Dedifferentiated amniotic fluid mesenchymal stem cell (primary cell): ENCODE data around the gene MAML1.

Experiments
- DNase-seq: peaks from one replicate; pipeline ENCODE4 v3.0.0-alpha.2; 2016; ENCODE audit errors: extremely low spot score

Gene MAML1

DNA sequence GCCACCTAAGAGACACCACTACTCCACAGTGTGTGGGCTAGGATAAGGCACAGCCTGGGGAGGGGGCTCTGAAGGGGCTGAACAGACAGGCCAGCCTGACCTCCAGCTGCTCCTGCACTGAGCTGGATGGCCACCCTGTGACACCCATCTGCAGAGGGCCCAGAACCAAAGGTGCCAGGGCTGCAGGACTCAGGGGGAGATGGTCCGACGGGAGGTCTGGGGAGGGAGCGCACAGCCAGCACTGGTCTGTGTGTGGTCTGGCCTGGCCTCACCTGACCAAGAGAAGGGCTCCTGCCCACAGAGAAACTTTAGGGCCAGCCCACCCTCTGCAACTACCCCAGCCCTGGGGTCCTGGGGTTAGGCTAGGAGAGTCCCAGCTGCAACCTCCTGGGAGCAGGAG lies 62.0 kb downstream of the MAML1 start:
- no peak for DNase-seq

DNA sequence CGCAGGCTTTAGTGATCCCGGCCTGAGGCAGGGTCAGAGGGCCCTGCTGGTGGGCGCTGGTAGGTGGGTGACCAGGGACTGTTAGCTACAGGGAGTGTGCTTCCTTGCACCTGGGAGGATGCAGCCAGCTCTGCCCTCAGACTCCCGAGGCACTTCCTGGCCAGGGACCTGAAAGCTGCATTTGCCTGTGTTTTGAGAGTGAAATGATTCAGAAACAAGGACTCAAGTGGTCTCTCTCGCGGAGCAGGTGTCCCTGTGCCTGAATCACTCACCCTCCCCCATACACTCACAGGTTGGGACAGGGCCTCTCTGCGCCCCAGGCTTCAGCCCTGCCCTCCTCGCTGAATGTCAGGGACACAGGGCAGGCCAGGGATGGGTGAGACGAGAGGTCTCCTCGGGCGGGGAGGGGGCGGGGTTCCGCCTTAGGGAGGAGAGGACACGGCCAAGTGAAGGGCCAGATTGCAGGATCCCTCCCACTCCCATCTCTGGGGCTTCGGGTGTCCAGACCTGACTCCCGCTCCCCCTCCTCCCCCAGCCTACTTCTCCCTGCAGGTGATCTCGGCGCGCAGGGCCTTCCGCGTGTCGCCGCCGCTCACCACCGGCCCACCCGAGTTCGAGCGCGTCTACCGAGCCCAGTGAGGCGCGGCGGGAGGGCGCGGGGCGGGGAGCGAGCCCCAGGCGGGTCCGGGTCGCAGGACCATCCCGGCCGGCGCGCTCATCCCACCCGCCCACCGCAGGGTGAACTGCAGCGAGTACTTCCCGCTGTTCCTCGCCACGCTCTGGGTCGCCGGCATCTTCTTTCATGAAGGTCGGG lies 62.6 kb downstream of the MAML1 start:
- no peak for DNase-seq

DNA sequence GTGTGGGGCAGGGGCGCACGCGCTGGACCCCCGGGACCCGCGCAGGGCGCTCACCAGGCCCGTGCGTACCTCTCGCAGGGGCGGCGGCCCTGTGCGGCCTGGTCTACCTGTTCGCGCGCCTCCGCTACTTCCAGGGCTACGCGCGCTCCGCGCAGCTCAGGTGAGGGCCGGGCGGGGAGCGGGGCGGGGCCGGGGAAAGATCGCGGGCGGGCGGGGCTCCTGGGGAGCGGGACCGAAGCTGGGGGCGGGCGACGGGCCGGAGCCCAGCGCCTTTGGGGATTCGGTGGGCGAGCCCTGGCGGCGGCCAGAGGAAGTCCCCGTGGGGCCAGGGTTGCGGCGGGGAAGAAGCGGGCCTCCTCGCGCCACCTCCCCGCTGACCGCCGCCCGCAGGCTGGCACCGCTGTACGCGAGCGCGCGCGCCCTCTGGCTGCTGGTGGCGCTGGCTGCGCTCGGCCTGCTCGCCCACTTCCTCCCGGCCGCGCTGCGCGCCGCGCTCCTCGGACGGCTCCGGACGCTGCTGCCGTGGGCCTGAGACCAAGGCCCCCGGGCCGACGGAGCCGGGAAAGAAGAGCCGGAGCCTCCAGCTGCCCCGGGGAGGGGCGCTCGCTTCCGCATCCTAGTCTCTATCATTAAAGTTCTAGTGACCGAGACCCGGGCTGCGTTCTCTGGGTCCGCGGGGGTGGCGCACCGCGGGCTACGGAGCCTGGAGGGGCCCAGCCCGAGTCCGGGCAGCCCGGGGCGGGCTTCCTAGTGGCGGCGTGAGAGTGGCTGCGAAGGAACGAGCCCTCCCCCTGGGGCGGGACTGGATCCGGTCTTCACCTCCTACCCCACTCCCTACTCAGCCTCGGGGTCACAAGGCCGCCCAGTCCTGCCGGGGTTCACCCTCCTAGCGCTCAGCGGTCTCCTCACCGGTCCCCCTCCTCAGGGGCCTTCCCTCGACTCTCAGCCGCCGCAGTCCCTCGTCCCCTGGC lies 63.5 kb downstream of the MAML1 start:
- DNase-seq: peak; percentile 60

DNA sequence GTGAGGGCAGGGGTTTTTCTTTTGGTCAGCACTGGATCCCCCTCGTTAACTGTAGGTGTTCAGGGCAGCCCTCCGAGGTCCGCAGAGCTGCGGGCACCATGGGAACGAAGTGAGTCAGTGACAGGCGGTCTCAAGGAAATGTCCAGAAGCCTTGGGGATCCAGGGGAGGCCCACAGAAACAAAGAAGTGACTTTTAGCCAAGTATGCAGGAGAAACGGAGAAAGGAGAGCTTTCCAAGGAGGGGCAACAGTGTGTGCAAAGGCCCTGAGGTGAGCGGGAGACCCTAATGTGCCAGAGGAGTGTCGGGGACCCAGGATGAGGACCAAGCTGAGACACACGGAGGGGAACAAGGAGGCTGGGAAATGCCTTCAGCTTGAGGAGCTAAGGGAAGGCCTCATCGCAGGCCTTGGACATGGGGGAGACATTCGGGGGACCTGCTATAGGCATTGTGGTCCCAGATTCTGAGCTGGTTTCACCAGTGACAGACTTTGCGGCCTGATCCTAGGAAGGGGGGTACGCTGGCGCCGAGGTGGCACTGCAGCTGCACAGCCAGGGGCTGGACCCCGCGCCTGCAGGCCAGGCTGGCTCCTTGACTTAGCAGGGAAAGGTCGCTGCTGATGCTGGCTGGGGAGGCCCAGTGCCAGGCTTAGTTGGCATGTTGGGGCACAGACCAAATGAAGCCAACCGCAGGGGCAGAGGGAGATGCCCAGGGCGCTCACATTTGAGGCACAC lies 64.4 kb downstream of the MAML1 start:
- no peak for DNase-seq

DNA sequence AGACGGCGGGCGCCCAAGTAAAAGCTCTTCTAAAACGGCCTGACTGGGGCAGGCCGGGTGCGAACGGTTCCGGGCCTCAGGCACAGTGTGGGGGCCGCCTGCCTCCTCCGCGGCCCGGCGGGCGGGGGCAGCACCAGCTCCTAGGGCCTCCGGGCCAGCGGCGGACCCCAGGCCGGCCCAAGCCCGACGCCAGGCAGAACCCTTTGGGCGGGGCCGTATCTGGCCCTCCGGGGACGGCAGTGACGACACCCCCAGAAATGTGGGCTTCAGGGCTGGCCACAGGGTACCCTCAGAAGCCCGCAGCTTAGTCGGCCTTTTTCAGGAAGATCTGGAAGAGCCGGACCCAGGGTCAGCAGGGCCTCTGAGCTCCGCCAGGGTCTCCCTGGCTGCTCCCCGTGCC lies 65.1 kb downstream of the MAML1 start:
- no peak for DNase-seq

DNA sequence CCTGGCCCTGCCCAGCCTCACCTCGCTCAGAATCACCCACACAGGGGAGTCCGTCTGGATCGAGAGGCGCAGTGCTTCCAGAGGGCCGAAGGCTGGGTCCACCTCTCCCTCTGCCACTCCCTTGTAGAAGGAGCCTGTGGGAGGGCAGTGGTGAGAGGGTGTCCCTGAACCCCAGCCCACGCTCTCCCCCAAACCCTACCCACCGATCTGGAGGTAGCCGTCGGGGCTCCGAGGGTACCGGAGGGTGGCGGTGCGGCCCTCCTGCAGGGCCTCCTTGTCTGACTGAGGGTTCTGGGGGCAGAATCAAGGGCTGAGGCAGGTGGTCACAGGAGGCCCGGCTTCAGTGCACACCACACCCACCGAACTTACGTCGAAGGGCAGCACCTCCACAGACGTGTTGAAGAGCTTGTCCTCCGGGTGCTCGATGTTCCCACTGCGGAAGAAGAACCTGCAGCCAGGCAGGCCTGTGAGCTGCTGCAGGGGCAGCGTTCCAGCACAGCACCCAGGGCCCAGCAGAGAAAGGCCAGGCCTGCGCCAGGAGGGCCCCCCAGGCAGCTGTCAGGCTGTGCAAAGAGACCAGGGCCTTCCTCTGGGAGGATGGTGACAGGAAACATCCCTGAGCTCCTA lies 65.6 kb downstream of the MAML1 start:
- no peak for DNase-seq

DNA sequence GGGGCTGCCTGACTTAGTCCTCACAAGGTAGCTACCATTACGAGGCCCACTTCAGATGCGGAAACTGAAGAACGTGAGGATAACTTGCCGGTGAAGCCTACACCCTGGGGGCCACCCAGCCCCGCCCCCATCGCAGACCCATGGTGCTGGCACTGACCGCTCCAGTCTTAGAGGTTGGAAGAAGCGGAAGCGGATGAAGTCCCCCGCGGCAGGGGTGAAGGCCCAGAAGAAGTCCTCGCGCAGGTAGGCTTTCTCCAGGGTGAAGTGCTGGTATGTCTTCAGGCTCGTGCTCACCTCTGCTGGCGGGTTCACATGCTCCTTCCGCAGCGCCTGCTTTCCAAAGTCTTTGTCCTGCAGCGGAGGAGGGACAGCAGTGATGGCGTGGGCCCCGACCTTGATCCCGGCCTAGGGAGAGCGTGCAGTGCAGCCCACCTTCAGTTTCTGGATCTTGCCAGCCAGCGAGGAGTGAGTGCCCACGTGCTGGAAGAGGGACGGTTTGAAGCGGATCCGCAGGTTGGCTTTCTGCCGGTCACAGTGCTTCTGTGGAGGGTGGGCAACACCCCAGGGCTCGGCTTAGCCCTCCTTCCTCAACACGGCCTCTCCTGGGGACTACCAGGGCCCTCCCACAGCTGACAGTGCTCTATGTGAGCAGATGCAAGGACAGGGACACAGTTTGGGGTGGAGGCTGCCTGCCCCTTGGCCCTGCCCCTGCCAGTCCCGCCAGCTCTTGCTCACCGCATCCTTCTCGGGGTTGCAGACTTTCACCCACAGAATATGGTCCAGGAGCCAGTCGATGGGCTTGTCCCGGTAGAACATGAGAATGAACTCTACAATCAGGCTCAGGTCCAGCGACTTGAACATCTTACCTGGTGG lies 66.4 kb downstream of the MAML1 start:
- DNase-seq: no peak

DNA sequence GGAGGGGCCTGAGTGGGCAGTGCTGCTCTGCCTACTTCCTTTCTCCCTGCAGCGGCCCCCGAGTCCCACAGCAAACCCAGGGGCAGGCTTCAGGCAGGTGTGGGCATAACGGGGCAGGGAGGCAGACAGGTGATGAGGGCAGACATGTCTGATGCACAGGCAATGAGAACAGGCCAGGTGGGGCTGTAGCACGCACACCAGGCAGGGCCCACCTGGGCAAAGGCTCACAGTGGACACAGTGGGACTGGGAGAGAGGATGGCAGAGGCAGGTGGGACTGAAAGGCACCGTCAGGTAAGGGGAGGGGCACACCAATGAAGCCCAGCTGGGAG lies 67.0 kb downstream of the MAML1 start:
- DNase-seq: no peak

DNA sequence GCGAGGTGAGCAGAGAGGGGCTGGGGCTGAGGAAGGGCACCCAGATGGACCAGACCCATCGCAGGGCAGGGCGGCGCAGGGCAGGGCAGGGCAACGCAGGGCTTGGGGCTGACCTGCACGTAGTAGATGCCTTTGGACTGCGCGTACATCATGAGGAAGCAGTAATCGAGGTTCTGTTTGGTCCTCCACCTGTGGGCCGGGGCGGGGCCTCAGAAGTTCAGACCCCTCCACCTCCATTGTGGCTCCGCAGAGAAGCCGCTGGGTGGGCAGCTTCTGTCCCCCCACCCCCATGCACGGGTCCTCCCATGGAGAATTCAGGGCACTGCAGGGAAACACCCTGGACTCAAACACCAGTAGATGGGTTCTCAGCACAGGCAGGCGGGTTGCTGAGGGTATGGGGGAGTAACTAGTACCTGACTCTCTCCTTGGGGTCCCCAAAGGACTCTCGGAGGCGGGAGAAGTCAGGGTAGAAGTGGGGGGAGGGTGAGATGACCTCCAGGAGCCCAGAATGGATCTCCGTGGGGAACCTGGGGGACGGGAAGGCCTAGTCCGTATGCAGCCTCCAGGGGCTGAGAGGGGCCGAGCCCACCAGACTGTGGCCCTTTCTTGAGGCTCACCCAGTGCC lies 67.6 kb downstream of the MAML1 start:
- DNase-seq: no peak

DNA sequence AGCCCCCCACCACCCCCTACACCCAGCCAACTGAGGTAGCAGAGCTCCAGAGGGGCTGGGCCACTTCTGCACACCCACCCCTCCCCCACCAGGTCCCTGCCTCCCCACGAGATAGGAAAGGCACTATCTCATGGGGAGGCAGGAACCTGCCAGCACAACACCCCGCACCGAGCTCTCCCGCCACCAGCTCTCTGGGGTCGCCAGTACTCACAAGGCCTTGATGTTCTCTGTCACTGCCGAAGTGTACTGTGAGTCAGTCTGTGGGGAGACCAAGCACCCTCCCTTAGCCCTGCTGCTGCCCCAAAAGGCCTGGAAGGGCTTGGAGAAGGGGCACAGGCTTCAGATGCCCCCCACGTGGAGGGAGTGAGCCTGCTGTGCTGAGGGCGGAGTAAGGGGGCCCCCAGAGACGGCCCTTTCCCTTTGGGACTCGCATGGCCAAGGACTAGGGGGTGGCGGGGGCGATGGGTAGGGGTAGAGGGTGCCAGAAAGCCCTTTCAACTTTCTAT lies 68.1 kb downstream of the MAML1 start:
- DNase-seq: no peak

DNA sequence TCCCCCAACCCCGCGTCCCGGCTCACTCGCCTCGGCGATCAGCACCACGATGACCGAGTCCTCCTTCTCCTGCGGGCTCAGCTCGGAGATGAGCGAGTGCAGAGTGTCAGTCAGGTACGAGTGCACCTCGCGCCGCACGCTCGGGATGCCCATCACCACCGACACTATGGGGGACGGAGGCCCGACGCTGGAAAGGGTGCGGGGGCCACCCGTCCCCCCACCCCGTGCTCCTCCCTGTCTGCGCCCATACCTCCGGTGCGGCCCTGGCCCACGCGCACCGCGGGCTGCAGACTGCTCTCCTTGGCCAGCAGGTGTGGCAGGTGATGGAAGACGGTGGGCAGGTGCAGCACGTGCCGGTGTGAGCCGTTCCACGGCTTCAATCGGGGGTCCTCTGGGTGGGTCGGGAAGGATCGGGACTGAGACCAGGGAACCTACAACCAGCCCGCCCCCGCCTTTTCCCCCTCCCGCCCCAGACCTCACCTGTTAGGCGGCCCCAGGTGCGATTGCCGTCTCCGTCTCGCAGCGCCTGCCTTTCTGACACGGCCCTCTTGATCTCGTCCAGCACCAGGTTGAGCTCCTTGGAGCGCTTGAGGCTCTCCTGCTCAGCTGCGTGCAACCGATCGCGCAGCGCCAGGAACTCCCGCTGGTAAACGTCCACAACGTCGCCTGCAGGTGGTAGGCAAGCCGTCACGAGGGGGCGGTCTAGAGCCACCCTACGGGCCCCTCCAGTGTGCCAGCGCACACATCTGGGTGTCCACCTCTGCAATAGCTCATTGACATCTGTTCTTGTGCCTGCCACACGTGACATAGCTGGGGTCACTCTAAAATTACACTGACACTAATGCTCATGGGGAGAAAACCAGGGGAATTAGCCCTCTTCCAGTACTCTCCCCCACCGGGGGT lies 68.9 kb downstream of the MAML1 start:
- no peak for DNase-seq

DNA sequence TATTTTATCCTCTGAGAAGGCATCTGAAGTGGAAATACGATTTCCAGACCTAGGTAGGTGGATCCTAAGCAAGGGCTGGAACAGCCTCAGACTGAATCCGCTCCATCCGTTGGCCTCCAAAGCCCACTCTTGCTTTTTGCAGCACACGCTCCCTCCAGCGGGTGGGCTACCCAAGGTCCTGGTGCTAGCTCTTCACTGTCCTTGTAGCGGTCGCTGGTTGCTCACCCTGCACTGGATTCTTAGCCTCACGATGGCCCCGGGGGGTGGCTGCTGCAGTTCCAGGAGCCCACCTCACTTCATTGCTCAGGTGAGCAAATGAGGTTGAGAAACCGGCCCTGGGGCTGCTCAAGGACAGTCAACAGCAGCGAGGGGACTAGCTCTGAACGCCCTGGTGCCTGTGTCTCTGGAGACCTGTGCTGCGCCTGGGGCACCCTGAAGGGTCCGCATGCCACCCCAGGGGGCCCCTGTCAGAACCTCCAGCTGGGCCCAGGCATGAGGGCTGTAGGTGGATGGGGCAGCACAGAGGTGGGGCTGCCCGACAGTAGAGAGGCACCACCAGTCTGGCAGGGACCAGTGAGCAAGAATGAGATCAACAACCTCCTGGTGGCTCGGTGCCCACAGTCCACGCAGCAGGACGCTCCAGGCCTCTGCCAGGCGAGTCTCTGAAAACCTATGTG lies 69.7 kb downstream of the MAML1 start:
- no peak for DNase-seq

DNA sequence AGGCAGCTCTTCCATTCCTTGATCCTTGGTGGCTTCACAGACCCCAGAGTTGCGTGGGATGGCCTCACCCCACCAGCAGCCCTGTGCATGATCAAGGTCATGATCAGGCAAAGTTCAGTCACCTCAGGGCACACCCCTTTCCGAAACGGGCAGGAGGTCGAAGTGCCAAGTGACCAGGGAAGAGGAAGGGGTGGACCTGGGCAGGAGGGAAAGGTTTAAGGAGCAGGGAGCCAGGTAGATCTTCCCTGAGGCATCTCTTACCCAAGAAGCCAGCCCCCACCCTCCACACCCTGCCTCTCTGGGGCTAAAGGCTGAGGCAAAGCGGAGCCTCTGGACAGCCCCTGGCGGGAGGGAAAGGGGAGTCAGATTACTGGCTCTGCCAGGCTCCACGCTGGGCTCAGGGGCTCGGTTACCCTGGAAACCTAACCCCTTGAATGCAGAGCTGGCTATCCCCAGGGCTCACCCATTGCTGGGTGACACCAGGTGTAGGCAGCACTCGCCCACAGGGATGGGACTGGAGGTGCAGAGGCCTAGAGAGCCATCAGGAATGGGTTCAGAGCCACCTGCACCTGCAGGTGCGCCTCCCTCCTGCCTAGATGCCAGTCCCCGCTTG lies 70.4 kb downstream of the MAML1 start:
- DNase-seq: no peak

DNA sequence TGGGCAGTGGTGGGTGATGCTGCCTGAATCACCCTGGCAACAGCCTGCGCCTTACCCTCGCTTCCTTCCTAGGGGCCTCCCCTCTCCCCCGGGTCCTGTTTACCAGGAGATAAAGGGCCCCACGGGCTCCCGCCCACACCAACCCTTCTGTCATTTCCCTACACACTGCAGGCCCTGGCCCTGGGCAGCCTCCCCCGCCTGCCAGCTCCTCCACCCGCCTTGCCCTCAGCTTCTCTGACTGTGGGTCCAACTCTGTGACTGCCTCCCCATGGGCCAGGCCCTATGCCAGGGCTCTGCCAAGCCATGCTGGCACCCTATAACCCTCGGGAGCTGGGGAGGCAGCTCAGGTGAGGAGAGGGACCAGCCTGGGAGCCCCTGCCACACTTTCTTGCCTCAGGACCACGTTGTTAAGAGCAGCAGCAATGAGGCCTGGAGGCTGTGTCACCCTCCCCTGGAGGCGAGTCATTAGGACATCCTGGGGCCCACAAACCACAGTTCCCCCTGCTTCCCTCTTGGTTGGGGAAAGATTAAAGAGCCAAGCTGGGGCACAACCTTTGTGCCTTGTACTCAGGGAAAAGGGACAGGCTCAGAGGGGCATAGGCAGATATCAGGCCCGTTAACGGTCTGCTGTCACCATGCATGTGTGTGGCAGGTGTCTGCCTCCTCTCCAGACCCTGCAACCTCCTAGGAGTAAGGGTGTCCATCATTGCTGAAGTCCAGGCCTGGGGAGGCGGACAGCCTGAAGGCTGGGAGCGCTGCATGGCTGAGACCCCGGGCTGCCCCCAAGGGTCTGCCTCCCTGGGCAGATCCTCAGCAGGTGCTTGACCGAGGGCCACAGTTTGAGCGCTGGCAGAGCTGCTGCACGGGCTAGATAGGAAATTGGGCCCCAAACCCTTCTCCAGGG lies 71.3 kb downstream of the MAML1 start:
- no peak for DNase-seq

DNA sequence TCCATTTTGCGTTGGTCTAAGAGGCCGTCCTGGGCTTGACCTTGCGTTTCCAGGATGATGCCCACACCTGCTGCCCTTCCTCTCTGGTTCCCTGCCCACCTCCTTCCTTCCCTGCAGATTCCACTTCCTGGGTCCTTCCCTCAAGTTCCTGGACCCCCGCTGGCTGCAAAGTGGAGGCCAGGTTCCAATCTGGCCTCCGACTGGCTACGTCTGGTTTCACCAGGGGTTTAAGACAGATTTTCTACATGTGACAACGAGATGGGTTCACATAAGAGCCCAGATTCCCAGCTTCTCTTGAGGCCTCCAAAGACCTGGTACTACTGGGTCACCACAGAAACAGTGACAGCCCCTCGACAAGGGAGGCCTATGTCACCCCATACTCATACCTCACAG lies 71.9 kb downstream of the MAML1 start:
- no peak for DNase-seq

DNA sequence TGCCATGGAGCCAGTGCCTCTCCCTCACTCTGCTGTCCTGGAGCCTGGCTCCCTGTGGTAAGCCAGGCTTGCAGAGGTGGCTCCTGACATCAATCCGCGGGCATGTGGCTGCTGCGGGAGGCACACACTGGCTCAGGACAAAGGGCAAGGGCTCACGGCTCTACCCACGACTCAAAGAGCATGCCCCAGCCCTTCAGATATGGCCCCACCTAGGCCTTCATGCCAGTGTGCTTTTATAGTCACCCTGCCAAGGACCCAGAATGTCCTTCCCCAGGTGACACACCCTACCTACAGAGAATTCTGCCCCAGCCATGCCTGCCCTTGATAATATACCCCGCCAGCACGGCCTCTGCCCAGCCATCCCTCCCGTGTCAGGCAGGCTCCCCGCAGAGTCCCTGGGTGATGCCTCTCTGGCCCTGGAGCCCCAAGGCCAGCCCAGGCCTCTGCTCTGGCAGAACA lies 72.5 kb downstream of the MAML1 start:
- DNase-seq: no peak
